ENCODE results near the gene RBM44.
A peak's percentile ranks its signal among the peaks of the same experiment; 100 is the strongest.
"Not testable (repeated sequence)": the region's sequence is repeated elsewhere in the genome, so short reads cannot be mapped to it uniquely, and the experiment has no call there.

RBM44 gene

GRCh38 chr2:237798236-237799059, at the start of gene RBM44:
TSS of gene RBM44 (plus strand) at chr2:237798779. CDS start at chr2:237813610, 14,831 bp downstream.
- no peak for DNase-seq (ENCODE audit: low read depth)

GRCh38 chr2:237749002-237749401, 49.6 kb upstream of the RBM44 start:
- DNase-seq (ENCODE audit: low read depth): no peak

- no peak for DNase-seq (ENCODE audit: low read depth)
Observed at GRCh38 chr2:237749961-237750360, 48.6 kb upstream of the RBM44 start.

- DNase-seq (ENCODE audit: low read depth): not testable (repeated sequence)
Observed at GRCh38 chr2:237750441-237750840, 48.1 kb upstream of the RBM44 start.

GRCh38 chr2:237752761-237753165, 45.8 kb upstream of the RBM44 start:
- peak; percentile 33 for DNase-seq (ENCODE audit: low read depth)

GRCh38 chr2:237754182-237754581, 44.4 kb upstream of the RBM44 start:
- no peak for DNase-seq (ENCODE audit: low read depth)

- DNase-seq (ENCODE audit: low read depth): no peak
Observed at GRCh38 chr2:237754626-237755248, 43.8 kb upstream of the RBM44 start.

GRCh38 chr2:237757616-237758015, 41.0 kb upstream of the RBM44 start:
- DNase-seq (ENCODE audit: low read depth): no peak

- DNase-seq (ENCODE audit: low read depth): no peak
Observed at GRCh38 chr2:237758185-237758584, 40.4 kb upstream of the RBM44 start.

- no peak for DNase-seq (ENCODE audit: low read depth)
Observed at GRCh38 chr2:237759176-237759575, 39.4 kb upstream of the RBM44 start.

GRCh38 chr2:237760506-237761502, 37.8 kb upstream of the RBM44 start:
- no peak for DNase-seq (ENCODE audit: low read depth)

GRCh38 chr2:237762291-237763182, 36.0 kb upstream of the RBM44 start:
- DNase-seq (ENCODE audit: low read depth): not testable (repeated sequence)

- no peak for DNase-seq (ENCODE audit: low read depth)
Observed at GRCh38 chr2:237763812-237764211, 34.8 kb upstream of the RBM44 start.

- DNase-seq (ENCODE audit: low read depth): not testable (repeated sequence)
Observed at GRCh38 chr2:237765122-237765521, 33.5 kb upstream of the RBM44 start.

- no peak for DNase-seq (ENCODE audit: low read depth)
Observed at GRCh38 chr2:237765875-237766274, 32.7 kb upstream of the RBM44 start.

- no peak for DNase-seq (ENCODE audit: low read depth)
Observed at GRCh38 chr2:237766340-237766739, 32.2 kb upstream of the RBM44 start.

- DNase-seq (ENCODE audit: low read depth): no peak
Observed at GRCh38 chr2:237772513-237772912, 26.1 kb upstream of the RBM44 start.

GRCh38 chr2:237773826-237774225, 24.8 kb upstream of the RBM44 start:
- DNase-seq (ENCODE audit: low read depth): no peak

- peak; percentile 23 for DNase-seq (ENCODE audit: low read depth)
Observed at GRCh38 chr2:237774811-237775553, 23.6 kb upstream of the RBM44 start.

- DNase-seq (ENCODE audit: low read depth): no peak
Observed at GRCh38 chr2:237779521-237779920, 19.1 kb upstream of the RBM44 start.

Measured in activated T-cell treated with anti-CD3 and anti-CD28 coated beads for 48 hours (primary cell).